Measurements from ENCODE around the gene FAM149A. TPM values are rescaled to one million over a fixed set of nuclear protein-coding genes. Genes with fewer than 3 reads are reported as not detected.

FAM149A gene
- total RNA-seq, 1 donor from 2014 or later, result 1.2 TPM

DNA sequence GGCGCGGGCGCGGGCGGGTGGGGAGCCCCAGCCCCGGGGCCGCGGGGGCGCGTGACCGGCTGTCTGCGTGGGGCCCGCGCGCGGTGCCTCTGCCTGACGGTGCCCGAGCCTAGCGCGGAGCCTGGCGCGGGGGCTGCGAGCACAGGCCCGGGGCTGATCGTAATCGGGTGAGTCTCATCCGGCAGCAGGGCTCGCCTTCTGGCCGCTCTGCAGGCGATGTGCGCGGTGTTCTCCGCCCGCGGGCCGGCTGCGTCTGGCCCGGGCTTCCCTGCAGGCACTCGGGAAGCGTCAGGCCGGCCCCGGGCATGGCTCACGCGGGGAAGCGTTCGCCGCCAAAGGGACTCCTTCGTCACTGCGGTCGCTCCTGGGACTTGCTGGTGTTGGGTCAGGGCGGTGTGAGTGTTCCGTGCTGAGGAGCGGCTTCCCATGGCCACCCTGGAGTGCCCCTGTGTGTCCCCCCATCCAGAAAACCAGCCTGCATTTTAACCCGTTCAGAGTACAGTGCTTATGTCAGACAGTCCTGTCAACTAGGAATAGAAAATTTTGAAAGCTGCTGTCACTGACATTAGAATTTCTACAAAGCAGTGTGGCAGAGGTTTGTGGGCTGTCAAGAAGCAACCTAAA lies 40.6 kb downstream of the FAM149A start:
- no peaks in the 10 kb centered on the region for H3K9me3 ChIP-seq (ENCODE audit: insufficient read depth, low read depth, low read length)
- no peaks in the 10 kb centered on the region for H3K9me3 Mint-ChIP-seq (ENCODE audit: unreplicated experiment)
- no peaks in the 10 kb centered on the region for H4K20me1 ChIP-seq (ENCODE audit: insufficient read depth, low read length)
- peaks cover 24% of the 10 kb centered on the region for H3K27me3 Mint-ChIP-seq (ENCODE audit: low read depth, unreplicated experiment)
- H3K4me1 ChIP-seq (ENCODE audit: insufficient read depth, low read length), result peaks cover 4% of the 10 kb centered on the region
- H3K27ac Mint-ChIP-seq (ENCODE audit: unreplicated experiment), result no peak overlapping the region
- H3K9ac ChIP-seq (ENCODE audit: low read length), result peak overlapping the region; percentile 72
- H3K27me3 ChIP-seq (ENCODE audit: insufficient read depth, low read length), result no peaks in the 10 kb centered on the region
- TF ChIP-seq EZH2 (IDR thresholded peaks at IDR 0.05; ENCODE audit: insufficient read depth, low read length), result no peak
- TF ChIP-seq CTCF (IDR thresholded peaks at IDR 0.05; ENCODE audit: insufficient read depth, low read depth, low read length), result no peak
- H3K4me2 ChIP-seq (ENCODE audit: low read length), result peak overlapping the region; percentile 89
- no peaks in the 10 kb centered on the region for H3K36me3 ChIP-seq (ENCODE audit: insufficient read depth, low read length)
- DNase-seq (ENCODE audit: low read depth), result peak; percentile 62
- H2AFZ ChIP-seq (ENCODE audit: low read depth, low read length), result peak overlapping the region; percentile 89
- H3K4me1 Mint-ChIP-seq (ENCODE audit: low read depth, unreplicated experiment), result no peaks in the 10 kb centered on the region
- H3K4me3 Mint-ChIP-seq (ENCODE audit: unreplicated experiment), result peak overlapping the region; percentile 90
- no peaks in the 10 kb centered on the region for H3K36me3 Mint-ChIP-seq (ENCODE audit: low read depth, unreplicated experiment)
- H3K79me2 ChIP-seq (ENCODE audit: insufficient read depth, low read length), result no peaks in the 10 kb centered on the region
- peak overlapping the region; percentile 38 for H3K27ac ChIP-seq (ENCODE audit: low read depth, low read length)
- peak overlapping the region; percentile 66 for H3K4me3 ChIP-seq (ENCODE audit: insufficient read depth, low read depth, low read length)
- FAIRE-seq, result peak; percentile 29

DNA sequence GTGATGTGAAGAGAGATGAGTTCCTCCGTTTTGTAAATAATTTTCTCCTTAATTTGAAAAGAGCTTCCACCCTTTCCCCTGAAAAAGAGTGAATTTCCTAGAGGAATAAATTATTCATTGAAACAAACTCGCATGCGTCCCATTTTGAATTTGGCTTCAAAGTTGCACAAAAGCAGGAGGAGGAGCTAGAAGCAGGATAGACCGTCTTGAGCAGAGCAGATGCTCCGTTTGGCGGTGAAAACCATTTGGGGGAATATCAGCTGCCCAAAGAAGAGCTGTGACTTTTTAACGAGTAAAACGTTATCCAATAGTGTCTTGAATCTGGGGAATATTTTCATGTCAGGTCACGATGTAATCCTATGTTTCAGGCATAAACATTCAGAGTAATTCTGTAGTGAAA lies 42.0 kb downstream of the FAM149A start:
- no peak overlapping the region for H3K27ac Mint-ChIP-seq (ENCODE audit: unreplicated experiment)
- Histone ChIP-seq H4K20me1 (ENCODE audit: insufficient read depth, low read length) (no peaks in the 10 kb centered on the region), H3K9me3 (ENCODE audit: insufficient read depth, low read depth, low read length) (no peaks in the 10 kb centered on the region), H3K9ac (ENCODE audit: low read length) (no peak overlapping the region), H3K4me3 (ENCODE audit: insufficient read depth, low read depth, low read length) (no peak overlapping the region), H3K36me3 (ENCODE audit: insufficient read depth, low read length) (no peaks in the 10 kb centered on the region), H3K79me2 (ENCODE audit: insufficient read depth, low read length) (no peaks in the 10 kb centered on the region), H2AFZ (ENCODE audit: low read depth, low read length) (no peak overlapping the region), H3K4me2 (ENCODE audit: low read length) (no peak overlapping the region), H3K27me3 (ENCODE audit: insufficient read depth, low read length) (no peaks in the 10 kb centered on the region), H3K27ac (ENCODE audit: low read depth, low read length) (no peak overlapping the region), H3K4me1 (ENCODE audit: insufficient read depth, low read length) (peaks cover 4% of the 10 kb centered on the region)
- no peak overlapping the region for H3K4me3 Mint-ChIP-seq (ENCODE audit: unreplicated experiment)
- peaks cover 30% of the 10 kb centered on the region for H3K27me3 Mint-ChIP-seq (ENCODE audit: low read depth, unreplicated experiment)
- FAIRE-seq (no peak), DNase-seq (ENCODE audit: low read depth) (no peak)
- H3K36me3 Mint-ChIP-seq (ENCODE audit: low read depth, unreplicated experiment), result no peaks in the 10 kb centered on the region
- H3K4me1 Mint-ChIP-seq (ENCODE audit: low read depth, unreplicated experiment), result no peaks in the 10 kb centered on the region
- no peaks in the 10 kb centered on the region for H3K9me3 Mint-ChIP-seq (ENCODE audit: unreplicated experiment)
- TF ChIP-seq EZH2 (IDR thresholded peaks at IDR 0.05; ENCODE audit: insufficient read depth, low read length), result no peak
- TF ChIP-seq CTCF (IDR thresholded peaks at IDR 0.05; ENCODE audit: insufficient read depth, low read depth, low read length), result no peak

GRCh38 chr4:186148336-186148975 lies 44.0 kb downstream of the FAM149A start:
- Histone ChIP-seq H3K27me3 (ENCODE audit: insufficient read depth, low read length) (no peaks in the 10 kb centered on the region), H3K4me3 (ENCODE audit: insufficient read depth, low read depth, low read length) (no peak overlapping the region), H3K9me3 (ENCODE audit: insufficient read depth, low read depth, low read length) (no peaks in the 10 kb centered on the region), H3K4me1 (ENCODE audit: insufficient read depth, low read length) (peaks cover 4% of the 10 kb centered on the region), H4K20me1 (ENCODE audit: insufficient read depth, low read length) (no peaks in the 10 kb centered on the region), H3K79me2 (ENCODE audit: insufficient read depth, low read length) (no peaks in the 10 kb centered on the region), H3K36me3 (ENCODE audit: insufficient read depth, low read length) (no peaks in the 10 kb centered on the region), H3K27ac (ENCODE audit: low read depth, low read length) (no peak overlapping the region), H2AFZ (ENCODE audit: low read depth, low read length) (no peak overlapping the region), H3K9ac (ENCODE audit: low read length) (no peak overlapping the region), H3K4me2 (ENCODE audit: low read length) (no peak overlapping the region)
- Mint-ChIP-seq H3K27me3 (ENCODE audit: low read depth, unreplicated experiment) (peaks cover 24% of the 10 kb centered on the region), H3K9me3 (ENCODE audit: unreplicated experiment) (no peaks in the 10 kb centered on the region), H3K36me3 (ENCODE audit: low read depth, unreplicated experiment) (no peaks in the 10 kb centered on the region), H3K4me3 (ENCODE audit: unreplicated experiment) (no peak overlapping the region), H3K27ac (ENCODE audit: unreplicated experiment) (no peak overlapping the region), H3K4me1 (ENCODE audit: low read depth, unreplicated experiment) (no peaks in the 10 kb centered on the region)
- no peak for DNase-seq (ENCODE audit: low read depth)
- TF ChIP-seq CTCF (IDR thresholded peaks at IDR 0.05; ENCODE audit: insufficient read depth, low read depth, low read length), result no peak
- TF ChIP-seq EZH2 (IDR thresholded peaks at IDR 0.05; ENCODE audit: insufficient read depth, low read length), result no peak
- FAIRE-seq, result no peak
